Measurements from ENCODE around the gene KCNJ6.

- TF ChIP-seq, protein P1, sequence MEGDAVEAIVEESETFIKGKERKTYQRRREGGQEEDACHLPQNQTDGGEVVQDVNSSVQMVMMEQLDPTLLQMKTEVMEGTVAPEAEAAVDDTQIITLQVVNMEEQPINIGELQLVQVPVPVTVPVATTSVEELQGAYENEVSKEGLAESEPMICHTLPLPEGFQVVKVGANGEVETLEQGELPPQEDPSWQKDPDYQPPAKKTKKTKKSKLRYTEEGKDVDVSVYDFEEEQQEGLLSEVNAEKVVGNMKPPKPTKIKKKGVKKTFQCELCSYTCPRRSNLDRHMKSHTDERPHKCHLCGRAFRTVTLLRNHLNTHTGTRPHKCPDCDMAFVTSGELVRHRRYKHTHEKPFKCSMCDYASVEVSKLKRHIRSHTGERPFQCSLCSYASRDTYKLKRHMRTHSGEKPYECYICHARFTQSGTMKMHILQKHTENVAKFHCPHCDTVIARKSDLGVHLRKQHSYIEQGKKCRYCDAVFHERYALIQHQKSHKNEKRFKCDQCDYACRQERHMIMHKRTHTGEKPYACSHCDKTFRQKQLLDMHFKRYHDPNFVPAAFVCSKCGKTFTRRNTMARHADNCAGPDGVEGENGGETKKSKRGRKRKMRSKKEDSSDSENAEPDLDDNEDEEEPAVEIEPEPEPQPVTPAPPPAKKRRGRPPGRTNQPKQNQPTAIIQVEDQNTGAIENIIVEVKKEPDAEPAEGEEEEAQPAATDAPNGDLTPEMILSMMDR (IDR thresholded peaks at IDR 0.05) = no peak
- TF ChIP-seq POLR2A (IDR thresholded peaks at IDR 0.05) = no peak
- TF ChIP-seq POLR2AphosphoS5 (IDR thresholded peaks at IDR 0.05; ENCODE audit: insufficient read depth in 1 of 2, low read depth in 1 of 2) = no peak
These were observed 24.3 kb downstream of the KCNJ6 start for GRCh38 chr21:37891972-37892371.
